ENCODE data around the gene NFATC1. TPM values are rescaled to one million over a fixed set of nuclear protein-coding genes. Genes with fewer than 3 reads are reported as not detected.

NFATC1 gene
- total RNA-seq, 4 donors from 2014 or later, result 10.1 to 15.0 (median 12.7) TPM

DNA sequence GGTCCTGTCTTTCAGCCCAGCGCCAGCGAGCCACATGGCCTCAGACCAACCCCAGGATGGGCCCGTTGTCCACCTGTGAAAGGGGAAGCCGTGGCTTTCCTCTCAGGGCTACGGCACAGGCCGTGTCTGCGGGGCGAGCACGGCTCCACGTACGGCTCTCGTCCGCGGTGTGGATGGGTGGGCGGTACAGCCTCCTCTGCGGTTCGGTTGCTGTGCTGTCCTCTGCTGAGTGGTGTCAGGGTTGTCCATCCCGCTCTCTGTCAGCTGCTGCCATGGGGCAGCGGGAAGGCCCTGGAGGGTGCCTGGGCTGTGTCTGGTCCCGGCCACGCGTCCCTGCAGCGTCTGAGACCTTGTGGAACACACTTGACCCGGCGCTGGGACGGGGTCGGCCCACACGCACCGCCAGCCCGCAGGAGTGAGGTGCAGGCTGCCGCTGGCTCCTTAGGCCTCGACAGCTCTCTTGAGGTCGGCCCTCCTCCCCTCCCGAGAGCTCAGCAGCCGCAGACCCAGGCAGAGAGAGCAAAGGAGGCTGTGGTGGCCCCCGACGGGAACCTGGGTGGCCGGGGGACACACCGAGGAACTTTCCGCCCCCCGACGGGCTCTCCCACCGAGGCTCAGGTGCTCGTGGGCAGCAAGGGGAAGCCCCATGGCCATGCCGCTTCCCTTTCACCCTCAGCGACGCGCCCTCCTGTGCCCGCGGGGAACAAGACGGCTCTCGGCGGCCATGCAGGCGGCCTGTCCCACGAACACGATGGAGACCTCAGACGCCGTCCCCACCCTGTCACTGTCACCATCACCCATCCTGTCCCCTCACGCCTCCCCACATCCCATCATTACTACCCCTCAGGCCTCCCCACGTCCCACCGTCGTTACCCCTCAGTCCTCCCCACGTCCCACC lies 128.7 kb downstream of the NFATC1 start:
- Histone ChIP-seq H3K27me3 (no peaks in the 10 kb centered on the region), H3K9me3 (no peaks in the 10 kb centered on the region), H3K4me3 (replicated peaks in 1 of 3) (no peak overlapping the region), H3K27ac (no peak overlapping the region), H3K4me1 (peaks cover 4 to 9% of the 10 kb centered on the region in 2 donors), H3K36me3 (no peaks in the 10 kb centered on the region)
- DNase-seq, result no peak
- intact Hi-C loops (cut with DNase I), result loop anchor here (10.0 kb wide), 1 partner anchor 120 kb away; no protein-coding TSS in a partner anchor
- TF ChIP-seq, protein P1, sequence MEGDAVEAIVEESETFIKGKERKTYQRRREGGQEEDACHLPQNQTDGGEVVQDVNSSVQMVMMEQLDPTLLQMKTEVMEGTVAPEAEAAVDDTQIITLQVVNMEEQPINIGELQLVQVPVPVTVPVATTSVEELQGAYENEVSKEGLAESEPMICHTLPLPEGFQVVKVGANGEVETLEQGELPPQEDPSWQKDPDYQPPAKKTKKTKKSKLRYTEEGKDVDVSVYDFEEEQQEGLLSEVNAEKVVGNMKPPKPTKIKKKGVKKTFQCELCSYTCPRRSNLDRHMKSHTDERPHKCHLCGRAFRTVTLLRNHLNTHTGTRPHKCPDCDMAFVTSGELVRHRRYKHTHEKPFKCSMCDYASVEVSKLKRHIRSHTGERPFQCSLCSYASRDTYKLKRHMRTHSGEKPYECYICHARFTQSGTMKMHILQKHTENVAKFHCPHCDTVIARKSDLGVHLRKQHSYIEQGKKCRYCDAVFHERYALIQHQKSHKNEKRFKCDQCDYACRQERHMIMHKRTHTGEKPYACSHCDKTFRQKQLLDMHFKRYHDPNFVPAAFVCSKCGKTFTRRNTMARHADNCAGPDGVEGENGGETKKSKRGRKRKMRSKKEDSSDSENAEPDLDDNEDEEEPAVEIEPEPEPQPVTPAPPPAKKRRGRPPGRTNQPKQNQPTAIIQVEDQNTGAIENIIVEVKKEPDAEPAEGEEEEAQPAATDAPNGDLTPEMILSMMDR (IDR thresholded peaks at IDR 0.05), result no peak
- TF ChIP-seq POLR2A (IDR thresholded peaks at IDR 0.05), result no peak
- 89 to 91% methylated on average over 33 to 52 of the region's 63 CpGs for WGBS, 2 donors

DNA sequence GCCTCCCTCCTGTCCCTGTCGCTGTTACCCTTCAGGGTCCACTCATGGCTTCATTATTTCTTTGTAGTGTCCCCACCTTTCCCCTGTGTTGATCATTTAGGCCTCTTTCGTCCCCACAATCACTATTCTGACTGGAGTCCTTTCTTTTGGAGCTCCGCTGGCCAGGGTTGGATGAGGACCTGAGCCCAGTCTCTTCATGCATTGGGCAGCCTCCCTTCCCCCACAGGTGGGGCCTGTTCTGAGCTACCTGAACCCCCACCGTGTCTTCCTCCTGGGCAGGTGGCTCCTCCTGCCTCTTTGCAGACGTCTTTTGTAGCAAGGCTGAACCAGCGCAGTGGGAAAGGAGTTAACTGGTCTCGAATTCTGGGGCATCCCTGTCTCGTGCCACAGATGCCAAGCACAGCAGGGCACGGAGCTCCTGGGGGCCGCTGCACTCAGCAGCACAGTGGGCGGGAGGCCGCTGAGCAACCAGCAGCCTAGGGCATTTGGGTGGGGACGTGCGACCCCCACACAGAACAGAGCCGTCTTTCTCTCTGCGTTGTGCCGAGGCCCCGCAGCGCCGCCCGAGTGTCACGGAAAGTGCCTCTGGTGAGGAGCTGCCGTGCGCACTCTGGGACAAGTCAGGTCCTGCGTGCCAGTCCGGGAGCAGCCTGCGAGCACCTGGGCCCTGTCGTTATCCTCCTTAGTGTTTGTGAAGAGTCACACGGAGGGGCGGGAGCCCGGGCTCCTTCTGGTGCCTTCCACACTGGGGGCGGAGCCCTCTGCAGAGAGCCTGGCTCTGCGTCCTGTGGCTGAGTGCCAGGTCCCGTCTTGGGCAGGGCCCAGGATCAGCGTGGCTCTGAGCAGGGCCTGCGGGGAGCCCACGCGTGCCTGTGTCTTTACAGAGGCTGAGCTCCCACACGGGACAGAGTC lies 130.1 kb downstream of the NFATC1 start:
- no peaks in the 10 kb centered on the region for H3K36me3 ChIP-seq
- no peaks in the 10 kb centered on the region for H3K27me3 ChIP-seq
- H3K4me1 ChIP-seq, result peaks cover 4 to 9% of the 10 kb centered on the region in 2 donors
- H3K27ac ChIP-seq, result no peak overlapping the region
- no peak overlapping the region for H3K4me3 ChIP-seq (replicated peaks in 1 of 3)
- no peak for TF ChIP-seq POLR2A (IDR thresholded peaks at IDR 0.05)
- 68 to 74% methylated on average over 18 to 25 of the region's 39 CpGs for WGBS, 2 donors
- no peaks in the 10 kb centered on the region for H3K9me3 ChIP-seq
- intact Hi-C loops (cut with DNase I), result loop anchor here (10.0 kb wide), 1 partner anchor 119 kb away; no protein-coding TSS in a partner anchor
- peak; percentile 45 to 55 for DNase-seq

DNA sequence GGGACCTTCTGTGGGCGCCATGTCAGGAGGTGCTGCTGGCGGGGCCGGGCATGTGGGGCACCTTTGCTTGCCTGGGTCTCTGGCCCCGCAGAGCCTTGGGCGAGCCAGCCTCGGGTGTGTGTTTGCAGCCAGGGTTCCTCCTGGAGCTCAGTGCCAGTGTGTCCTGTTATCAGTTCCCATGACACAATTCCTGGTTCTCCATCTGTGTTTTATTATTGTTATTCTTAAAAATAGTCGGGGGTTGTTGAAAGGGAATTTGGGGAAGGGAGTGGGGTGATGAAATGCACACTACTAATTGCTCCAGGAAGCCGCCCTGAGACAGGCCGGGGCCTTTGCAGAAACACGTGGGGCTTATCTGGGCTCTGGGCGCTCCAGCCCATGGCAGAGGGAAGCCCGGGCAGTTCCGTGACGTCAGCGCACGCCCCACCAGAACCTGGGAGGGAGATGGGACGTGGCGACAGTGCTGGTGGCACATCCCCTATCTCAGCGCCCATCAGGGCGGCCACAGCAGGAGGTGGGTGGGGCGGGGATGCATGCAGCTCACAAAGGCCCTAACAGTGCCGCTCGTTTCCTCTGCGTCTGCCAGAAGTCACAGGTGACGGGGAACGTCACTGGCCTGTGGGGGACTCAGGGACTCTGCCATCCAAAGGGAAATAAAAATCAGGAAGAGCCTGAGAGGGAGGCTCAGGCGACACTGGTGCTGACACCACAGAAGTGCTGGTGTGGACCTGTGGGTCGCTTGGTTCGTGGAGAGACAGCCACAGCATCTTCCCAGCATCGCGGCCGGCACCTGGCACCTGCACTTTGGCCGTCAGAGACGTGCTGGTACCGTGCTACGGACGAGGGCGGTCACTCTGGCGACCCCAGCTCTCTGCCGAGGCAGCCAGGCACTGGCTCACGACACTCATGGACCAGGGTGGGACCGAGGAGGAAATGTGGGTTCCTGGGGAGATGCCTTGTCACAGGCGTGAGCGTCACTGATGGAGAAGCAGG lies 131.0 kb downstream of the NFATC1 start:
- WGBS, 2 donors, result 84 to 85% methylated on average over 40 to 44 of the region's 44 CpGs
- H3K4me3 ChIP-seq (replicated peaks in 1 of 3), result no peak overlapping the region
- TF ChIP-seq POLR2A (IDR thresholded peaks at IDR 0.05), result no peak
- TF ChIP-seq, protein P1 (IDR thresholded peaks at IDR 0.05), result no peak
- H3K9me3 ChIP-seq, result no peaks in the 10 kb centered on the region
- no peaks in the 10 kb centered on the region for H3K27me3 ChIP-seq
- intact Hi-C loops (cut with DNase I), result loop anchor here (10.0 kb wide), 1 partner anchor 118 kb away; no protein-coding TSS in a partner anchor
- DNase-seq, result peak in 1 of 2 donors; percentile 35
- H3K4me1 ChIP-seq, result peaks cover 4 to 9% of the 10 kb centered on the region in 2 donors
- H3K36me3 ChIP-seq, result no peaks in the 10 kb centered on the region
- H3K27ac ChIP-seq, result no peak overlapping the region

DNA sequence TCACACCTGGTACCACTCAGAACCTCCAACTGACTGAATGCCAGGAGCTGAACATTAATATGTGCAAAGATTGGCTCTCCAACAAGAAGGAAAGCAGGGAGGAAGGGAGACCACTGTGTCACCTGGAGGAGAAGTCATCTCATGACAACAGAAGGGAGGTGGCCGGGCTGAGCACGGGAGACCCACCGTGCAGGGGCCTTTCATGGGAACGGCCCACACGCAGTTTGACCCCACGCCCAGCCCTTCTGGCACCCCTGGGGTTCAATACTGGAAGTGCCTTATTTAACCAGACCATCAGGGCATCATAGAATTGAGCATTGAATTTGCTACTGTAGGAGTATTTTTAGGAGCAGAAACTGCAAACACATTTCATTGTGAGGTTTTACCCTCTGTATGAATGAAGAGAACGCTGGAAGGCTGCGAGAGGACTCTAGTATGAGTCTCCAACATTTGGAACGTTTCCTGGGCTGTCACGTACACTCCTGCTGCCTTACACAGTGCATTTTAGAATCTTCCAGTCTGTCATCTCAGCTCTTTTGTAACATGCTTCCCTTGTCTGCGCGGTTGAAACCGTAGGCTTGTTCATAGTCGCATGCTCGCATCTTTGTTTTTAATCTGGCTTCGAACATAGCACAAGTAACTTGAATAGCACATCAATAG lies 132.1 kb downstream of the NFATC1 start:
- Histone ChIP-seq H3K4me1 (peaks cover 4 to 9% of the 10 kb centered on the region in 2 donors), H3K4me3 (replicated peaks in 1 of 3) (no peak overlapping the region), H3K27me3 (no peaks in the 10 kb centered on the region), H3K27ac (no peak overlapping the region), H3K36me3 (no peaks in the 10 kb centered on the region), H3K9me3 (no peaks in the 10 kb centered on the region)
- no peak for DNase-seq
- 92 to 94% methylated on average over 16 of the region's 16 CpGs for WGBS, 2 donors
- intact Hi-C loops (cut with DNase I), result loop anchor here (2.0 to 10.0 kb wide), 2 partner anchors 117 to 147 kb away; no protein-coding TSS in a partner anchor
- TF ChIP-seq, protein P1 (IDR thresholded peaks at IDR 0.05), result no peak
- no peak for TF ChIP-seq POLR2A (IDR thresholded peaks at IDR 0.05)

Measured in thyroid gland (tissue), 4 donors.